Effector CD8-positive, alpha-beta T cell (primary cell): ENCODE results near the gene LOX.

Experiments
- DNase-seq: peaks from one replicate; lab custom pipeline; 2025; lab: John Stamatoyannopoulos, UW
- total RNA-seq, 4 experiments: gene quantifications; one replicate each; lab custom pipeline; 2026; lab: John Stamatoyannopoulos, UW

The LOX gene, protein sequence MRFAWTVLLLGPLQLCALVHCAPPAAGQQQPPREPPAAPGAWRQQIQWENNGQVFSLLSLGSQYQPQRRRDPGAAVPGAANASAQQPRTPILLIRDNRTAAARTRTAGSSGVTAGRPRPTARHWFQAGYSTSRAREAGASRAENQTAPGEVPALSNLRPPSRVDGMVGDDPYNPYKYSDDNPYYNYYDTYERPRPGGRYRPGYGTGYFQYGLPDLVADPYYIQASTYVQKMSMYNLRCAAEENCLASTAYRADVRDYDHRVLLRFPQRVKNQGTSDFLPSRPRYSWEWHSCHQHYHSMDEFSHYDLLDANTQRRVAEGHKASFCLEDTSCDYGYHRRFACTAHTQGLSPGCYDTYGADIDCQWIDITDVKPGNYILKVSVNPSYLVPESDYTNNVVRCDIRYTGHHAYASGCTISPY
- 0 to 0.09 (median 0) reads per million in 4 experiments for total RNA-seq

DNA sequence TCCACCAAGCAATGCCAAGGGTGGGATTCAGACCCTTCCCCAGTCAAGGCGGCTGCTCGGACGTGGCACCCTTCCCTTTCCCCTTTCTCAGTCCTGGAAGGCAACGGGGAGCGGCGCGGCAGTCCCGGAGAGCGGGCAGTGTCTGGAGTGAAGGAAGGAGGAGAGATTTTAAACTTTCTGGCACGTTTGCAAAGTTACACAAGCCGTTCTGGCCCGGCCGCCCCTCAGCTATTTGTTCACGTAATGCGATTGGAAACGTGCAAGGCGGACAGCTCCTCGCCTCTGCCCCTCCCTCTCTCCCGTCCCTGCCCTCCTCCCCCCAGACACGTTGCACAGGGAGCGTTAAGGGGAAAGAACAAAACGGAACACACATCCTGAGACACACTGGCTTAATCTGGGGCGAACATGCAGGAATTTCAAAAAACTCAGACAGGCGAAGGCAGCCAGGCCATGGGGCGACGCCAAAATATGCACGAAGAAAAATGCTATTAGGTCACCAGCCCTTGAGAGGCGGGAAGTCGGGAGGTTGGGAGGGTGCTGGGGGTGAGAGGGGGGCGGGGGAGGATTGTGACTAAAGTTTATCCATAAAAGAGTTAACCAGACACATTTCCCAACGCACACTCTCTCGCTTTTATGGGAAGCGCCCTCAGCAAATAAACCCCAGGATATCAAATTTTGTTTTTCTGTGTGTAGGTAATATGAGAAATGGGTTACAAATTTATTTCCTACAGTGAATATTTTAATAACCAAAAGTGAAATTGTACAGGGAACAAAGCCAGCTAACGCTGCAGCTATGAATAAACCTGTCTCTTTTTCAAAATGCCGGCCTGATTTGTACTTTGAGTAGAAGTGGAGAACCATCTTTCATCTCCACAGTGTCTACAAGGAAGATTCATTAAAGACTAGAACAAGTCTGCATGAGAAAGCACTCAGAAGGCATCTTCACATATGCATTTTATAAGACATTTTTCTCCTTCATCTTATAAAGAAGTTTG is at the start of gene LOX:
Gene LOX (minus strand): TSS at position 144 of the 995 bp plus-strand sequence. CDS start 274 bp downstream, outside the sequence.
- DNase-seq, result no peak

DNA sequence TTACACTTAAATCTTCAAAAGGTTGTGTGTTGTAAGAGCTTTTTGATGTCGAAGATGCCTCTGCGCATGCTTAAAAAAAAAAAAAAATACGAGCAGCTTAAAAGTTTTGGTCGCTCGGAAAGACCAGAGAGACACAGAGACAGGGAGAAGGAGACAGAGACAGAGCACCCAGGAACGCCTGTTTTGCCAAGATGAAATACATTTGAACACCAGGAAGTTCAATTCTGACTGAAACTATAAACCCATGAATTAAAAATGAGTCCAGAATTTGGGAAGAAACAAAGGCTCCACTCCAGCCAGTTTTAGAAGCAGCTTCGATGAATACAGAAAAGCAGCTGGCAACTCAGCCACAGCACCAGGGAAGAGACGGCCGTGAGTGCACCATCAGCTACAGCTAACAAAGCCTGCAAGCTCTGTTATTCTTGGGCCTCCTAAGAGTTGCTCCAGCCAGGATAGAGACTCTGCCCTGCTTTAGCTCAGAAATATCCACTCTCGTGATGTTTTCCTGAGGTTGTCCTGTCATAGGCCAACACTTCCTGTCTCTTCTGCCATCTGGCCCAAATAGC is 48.8 kb upstream of the LOX start:
- no peak for DNase-seq

DNA sequence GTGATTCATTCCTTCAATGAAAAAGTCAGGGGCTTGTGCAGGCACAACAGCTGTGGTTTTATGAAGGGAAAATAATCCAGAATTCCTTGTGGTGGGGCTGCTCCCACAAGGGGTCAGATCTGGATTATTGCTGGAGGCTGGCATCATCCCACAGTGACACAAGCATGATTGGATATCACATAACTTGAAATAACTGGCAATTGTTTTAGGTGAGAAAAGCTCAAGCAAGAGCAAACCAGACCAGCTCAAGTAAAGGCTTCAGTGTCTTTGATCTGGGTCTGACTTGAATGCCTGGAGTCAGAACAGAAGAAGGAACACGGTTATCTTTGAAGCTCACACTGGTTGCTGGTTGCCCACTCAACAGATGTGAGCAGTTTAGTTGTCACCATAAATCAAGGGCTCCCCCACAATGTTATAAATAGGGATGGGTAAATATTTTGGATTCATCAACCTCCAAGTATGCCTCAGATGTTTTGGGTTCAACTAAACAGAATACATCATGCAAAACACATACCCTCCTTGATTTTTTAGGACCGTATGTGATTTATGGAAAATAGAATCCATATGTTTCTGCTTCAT is 48.2 kb upstream of the LOX start:
- DNase-seq, result no peak

DNA sequence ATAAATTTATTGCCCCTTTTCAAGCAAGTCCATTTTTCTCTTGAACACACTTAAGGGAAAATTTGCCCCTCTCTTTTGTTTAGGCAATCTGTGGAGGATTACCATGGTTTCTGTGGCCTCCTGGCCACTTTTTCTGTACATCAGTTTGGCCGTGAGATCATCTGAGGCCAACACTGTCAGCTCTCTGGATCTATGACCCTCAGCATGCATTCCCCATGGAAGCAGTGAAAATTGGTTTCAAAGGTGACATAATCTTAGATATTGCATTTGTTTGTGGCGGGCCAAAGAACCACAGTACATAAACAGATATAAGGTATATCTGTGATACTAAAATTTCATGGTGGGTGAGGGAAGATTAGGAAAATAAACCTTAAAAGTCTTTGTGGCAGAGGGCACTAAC is 46.7 kb upstream of the LOX start:
- DNase-seq, result no peak

DNA sequence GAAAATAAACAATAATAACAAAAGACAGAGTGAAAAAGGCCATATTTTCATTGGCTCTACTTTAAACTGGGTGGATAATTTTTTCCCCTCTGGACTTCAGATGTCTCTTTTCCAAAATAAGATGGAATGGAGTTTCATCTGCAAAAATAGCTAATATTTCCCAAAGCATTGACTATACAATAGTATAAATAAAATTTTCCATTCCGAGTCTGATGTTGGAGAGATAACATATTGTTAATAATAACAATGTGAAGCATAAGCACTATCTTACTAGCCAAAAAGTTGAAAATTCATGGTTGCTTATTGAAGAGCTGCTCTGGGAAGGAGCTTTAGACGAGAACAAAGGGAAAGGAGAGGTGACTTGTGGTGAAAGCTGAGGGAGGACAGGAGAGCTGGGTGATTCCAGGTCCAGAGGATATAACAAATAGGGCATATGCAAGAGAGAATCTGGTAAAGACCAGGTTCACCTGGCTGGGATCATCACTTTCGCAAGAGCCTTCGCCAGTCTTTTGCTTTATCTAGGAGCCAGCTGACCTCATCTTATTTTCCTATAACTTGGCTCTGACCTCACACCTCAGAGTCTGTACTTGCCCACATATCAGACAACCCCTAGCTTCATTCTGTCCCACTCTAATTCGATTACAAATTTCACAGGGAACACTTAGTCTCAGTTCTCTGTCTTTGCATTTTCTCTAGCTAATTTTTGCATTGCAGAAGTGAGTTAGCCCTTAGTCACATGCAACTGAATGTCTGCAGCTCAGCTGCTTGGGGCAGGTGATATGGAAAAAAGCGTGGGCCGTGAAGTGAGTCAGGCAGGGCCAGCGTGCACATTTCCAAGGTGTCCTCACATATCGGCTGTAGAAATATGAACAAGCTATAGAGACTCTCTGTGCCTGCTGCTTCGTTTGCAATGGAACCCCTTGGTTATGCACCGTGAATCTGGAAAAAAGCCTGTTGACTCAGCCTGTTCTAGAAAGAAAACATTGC is 43.7 kb upstream of the LOX start:
- no peak for DNase-seq

DNA sequence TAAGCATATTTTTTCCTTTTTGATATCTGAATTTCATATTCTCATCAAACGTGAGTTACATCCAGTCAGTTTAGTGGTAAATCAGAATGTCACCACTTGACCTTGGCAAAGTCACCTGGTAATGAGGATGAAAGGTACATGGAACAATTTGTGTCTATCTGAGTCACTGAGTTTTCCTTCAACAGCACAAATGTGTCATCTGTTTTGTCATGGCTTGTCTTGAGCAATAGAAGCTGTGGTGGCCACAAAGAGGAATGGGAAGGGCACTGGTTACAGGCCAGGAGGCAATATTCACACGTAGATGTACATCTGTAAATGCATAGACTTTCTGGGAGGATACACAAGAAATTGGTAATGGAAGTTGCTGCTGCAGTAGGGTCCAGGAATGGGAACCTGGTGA is 42.9 kb upstream of the LOX start:
- no peak for DNase-seq

DNA sequence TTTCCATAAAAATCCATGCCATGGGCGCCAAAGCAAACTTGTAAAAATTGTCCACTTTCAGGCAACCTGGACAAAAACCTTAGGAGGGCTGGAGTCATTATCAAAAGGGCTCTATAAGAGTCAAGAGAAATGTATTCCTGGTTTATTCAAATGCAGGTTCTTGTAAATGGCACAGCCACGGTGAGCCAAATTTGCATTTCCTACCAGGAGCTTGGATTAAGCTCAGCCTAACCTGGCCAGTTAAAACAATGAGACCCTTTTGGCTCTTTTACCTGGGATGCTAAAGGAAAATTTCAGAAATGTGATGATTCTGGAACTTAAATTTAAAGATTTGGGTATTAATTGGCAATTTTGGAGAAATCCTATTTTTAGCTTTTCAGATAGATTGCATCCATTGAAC is 42.4 kb upstream of the LOX start:
- DNase-seq, result no peak

DNA sequence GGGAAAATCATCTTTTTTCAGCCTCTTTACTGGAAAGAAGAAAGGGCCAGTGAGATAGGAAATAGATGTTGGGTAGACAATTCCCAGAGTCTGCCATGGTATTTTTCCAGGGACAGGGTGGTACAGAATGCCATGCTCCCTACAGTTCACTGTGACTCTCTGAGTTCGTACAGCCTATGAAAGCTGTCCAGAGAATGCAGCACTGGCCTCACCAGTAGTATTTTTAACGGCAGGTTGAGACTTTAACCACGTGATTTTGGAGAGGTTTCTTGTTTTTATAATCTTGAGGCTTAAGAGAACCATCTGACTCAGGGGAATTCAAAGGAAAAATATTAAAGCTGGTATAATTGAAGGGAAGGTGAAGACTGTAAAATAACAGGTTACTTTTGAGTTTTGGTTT is 41.1 kb upstream of the LOX start:
- no peak for DNase-seq

DNA sequence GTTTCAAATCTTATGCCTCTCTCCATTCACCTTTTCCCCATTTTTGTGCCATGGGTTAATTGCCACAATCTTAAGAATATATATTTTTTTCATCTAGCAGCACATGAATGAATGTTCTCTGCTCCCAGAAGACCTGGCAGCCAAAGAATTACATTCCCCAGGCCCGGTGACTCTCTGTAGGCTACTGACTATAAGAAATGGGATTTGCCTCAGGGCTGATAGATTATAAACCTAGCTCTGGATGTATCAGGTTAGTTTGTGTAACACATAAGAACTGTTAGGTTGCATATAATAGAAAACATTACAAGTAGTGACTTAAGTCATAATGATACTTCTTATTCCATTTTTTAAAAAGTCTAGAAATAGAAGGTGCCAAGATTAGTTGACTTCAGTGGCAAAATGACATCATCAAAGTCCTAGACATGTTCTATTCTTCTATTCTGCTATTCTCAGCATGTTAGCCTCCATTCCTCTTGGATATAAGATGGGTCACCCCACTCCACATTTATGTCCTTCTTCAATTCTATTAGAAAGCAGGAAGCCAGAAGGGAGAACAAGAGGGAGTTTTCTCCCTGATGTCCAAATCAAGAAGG is 40.4 kb upstream of the LOX start:
- no peak for DNase-seq

DNA sequence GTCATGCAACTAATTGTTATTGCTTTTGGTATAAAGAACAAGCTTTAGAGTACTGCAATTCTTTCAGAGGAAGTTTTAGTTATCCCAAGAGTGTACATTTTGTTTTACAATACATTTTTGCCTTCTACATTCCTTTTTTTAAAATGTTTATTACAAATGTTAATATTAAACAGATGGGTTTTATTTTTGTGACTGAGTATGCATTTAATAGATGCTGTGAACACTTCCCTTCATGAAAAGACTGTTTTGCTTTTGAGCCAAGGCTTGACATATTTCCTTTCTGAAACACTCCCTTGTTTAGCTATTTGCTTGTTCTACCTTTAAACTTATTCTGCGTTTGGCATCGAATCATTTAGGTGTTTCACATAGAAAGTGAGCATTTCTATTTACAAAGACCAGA is 36.4 kb upstream of the LOX start:
- DNase-seq, result no peak

DNA sequence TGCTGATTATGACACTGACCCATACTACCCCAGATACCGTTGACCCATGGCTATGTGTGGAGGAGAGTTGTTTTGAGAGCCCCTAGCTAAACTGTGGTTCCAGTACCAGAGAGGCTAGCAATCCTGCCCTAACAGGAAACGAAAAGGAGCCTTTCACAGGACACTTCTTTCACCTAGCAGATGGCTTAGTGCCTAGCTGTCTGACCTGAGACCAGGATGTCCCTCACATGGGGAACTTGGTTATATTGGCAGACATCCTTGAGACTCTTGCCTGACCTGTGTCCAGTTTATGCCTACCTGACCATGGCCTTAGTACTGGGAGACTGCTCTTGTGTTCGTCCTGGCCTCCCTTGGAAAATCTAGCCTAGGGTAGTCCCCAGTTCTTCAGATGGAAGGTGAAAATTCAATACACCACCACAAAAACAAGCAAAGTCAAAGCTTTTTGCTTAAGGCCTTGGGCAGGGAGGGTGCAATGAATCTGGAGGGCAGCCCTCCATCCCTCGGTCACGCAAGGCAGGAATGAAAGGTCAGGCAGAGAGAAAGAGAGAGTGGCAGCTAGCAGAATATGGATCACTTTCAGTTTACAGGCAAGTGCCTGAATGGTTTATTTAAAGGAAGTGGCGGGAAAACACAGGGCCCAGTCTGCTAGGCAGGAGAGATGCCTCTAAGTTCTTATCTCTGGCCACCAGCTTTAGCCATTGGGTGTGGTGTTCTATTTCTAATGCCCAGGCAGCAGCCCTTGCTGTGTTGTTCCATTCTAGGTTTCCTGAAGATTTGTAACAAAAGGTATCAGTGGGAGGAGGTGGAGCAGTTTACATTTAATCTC is 34.9 kb upstream of the LOX start:
- no peak for DNase-seq

DNA sequence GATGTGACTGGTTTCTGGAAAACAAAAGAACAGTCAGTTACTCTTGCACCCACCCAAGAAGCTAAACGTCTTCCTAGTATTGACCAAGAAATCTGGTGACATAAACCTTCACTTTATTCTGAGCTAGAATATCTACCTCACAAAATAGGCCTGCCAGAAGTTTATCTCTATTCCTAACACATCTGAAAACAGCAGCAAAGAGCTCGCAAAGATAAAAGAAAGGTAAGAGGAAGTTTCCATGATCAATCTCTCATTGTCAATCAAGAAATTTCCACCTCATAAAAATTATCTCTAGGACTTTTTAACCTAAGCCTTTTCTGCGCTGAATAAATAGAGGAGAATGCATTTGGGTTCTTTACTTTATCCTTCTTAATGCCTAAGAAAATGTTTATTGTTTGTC is 34.0 kb upstream of the LOX start:
- no peak for DNase-seq

DNA sequence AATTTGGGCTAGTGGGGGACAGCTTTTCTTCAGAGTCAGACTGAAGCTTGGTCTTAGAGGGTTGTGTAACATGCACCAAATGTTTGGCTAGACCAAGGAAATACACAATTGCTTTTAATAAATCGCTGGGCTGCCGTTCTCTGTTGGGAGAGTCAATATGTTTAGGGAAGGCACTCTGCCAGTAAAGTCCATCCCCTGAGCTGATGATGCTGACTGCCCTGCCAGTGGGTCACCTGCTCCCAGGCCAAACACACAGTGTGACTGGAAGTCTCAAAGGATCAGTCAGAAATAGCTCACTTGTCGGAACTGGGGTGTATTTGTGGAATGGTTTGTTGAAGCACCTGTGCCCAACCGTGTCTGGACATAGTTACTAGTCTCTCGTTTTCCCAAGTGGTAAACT is 33.4 kb upstream of the LOX start:
- no peak for DNase-seq

DNA sequence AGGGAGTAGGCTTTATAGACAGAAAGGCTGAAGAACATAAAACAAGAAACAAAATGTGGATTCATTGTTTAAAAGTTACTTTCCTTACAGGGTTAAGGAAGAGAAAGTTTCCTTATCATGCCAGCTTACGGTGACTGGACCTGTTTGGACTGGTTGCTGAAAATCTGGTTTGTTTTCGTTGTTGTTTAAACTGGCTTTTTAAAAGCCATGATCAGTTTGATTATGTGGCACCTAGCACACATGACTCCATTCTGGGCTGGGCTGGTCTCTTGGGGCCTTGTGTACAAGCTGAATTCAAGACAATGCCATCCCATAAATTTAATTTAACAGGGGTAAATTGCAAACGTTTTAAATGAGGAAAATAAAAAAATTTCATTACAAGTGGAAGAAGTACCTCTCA is 32.9 kb upstream of the LOX start:
- DNase-seq, result no peak

DNA sequence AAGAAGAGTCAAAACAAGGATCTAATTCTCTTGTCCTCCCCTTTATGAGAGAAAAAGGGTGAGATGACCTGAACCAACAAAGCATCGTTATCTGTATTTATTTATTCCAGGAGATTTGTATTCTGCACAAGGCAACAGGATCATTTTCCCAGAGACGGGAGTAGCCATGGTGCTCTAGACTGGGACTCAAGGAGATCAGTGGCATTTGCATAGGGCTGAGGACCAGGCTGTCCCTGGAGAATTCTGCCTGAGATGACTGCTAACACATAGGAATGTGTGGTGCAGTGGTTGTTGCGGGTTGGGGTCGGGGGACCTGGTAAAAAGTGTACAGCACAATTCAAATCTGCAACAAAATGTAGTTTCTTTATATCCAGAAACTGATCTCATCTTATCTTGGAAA is 29.0 kb upstream of the LOX start:
- no peak for DNase-seq

DNA sequence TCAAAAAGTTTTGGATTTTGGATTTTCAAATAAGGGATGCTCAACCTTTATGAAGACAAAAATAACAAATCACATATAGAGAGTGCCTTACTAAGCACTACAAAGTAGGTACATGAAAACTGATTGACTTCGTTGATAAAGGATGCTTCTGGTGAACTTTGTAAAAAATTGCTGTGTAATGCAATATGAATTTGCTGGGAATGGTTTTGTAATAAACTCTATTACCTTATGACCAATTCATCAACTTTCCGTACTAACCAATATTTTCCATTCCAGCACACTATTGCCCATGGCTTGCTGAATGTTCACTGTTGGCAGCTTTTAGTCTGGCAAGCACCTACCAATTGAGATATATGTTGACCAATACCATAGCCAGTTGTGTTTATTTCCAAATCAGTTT is 27.9 kb upstream of the LOX start:
- DNase-seq, result no peak

DNA sequence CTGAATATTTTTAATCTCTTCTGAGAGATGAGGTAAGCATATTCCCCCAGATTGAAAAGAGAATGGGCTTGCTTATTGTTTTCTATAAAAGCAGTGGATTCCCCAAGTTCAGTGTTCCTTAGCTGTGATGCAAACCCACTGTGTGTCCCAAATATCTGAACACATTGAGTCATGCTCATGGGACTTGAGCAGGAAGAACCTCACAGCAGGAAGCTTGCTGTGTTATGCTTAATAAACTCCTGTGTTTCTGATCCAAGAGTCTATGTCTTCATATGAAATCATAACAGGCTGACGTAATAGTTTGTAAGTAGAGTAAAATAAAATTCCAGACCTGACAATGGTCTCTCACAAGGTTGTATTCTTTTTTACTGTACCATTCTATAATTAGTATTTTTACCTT is 24.8 kb upstream of the LOX start:
- DNase-seq, result no peak

DNA sequence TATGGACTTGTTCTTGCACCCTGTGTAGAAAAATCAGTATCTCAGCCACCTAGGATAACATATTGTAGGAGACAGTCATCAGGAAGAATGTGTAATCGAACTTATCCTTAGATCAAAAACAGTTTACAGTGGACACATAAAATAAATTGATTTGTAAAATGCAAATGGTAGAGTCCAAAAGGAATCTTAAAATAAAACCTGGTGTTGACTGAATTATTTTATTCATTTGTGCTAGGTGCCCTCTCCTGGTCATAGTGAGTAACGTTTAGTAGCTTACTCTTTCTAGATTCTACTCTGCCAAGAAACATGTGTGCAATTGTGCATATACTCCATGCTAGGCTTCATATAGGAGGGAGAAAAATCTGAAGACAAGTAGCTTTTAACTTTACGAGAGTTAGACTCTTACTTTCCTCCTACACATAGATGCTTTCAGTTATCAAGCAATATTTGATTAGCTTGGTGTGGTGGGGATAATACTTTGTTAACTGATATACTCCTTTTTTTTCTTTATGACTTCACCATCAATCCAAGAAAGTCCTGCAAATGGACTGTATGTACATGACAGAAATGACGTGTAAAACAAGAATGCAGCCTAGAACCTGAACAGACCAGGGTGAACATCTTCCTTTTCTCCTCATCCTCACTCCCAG is 23.7 kb upstream of the LOX start:
- no peak for DNase-seq
